Measurements from ENCODE around the gene PLEKHG5. TPM values are rescaled to one million over a fixed set of nuclear protein-coding genes. Genes with fewer than 3 reads are reported as not detected.

PLEKHG5 gene
- polyA plus RNA-seq, 3 donors = 0.03 TPM; not detected in 2

DNA sequence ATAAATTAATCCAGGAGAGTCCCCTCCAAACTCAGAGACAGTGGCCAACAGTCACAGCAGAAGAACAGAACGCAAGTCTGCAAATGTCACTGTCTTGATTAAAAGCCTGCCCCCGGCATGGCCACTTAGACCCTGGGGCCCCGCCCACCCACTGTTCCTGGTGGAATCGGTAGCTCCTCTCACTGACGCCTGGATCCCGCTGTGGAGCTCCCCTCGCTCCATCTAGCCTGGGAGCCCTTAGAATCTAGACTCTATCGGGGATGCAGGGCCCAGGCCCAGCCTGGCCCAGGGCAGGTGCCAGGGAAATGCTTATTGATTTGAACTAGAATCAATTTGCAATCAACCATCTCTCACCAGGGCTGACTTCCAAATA lies 21.4 kb upstream of the PLEKHG5 start:
- H3K9me3 ChIP-seq (replicated peaks in 1 of 2; ENCODE audit: control insufficient read depth in 1 of 2, insufficient read depth in 1 of 2, low read length in 2 of 2) = no peaks in the 10 kb centered on the region
- no peak for DNase-seq

DNA sequence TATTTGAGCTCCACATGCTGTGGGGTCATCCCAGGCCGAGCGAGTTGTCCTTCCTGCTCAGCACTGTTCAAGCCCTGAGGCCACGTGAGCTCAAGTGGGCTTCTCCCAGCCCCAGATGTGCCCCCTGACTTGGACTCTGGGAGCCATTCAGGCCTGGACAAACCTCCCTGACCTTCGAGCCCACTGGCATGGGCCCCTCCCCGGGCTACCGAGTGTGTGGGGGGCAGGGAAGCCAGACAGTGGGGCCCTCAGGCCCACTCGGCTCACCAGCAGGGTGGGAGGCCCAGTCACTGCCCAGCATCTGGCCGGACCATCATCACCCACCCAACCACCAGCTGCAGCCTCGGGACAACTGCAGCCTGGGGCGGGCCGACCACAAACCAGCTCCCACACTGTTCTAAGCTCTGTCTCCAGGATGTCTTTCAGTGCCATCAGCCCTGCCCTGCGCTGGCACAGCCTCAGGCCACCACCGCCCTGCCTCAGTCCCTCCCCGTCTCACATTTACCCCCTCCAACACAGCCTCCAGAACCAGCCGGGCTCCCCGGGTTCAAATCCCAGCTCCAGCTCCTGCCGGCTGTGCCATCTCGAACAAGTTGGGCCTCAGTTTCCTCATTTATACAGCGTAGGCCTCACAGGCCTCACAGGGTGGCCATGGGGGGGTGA lies 20.9 kb upstream of the PLEKHG5 start:
- intact Hi-C loops (cut with micrococcal nuclease) = no loop called here
- H3K27me3 Mint-ChIP-seq (ENCODE audit: low read depth in 3 of 3) = peaks cover 1 to 5% (median 5%) of the 10 kb centered on the region in 3 donors
- no peaks in the 10 kb centered on the region for H3K79me2 ChIP-seq (ENCODE audit: insufficient read depth, low read length)
- H3K4me1 Mint-ChIP-seq = peaks cover 2% of the 10 kb centered on the region
- H3K36me3 ChIP-seq (replicated peaks in 1 of 2; ENCODE audit: control insufficient read depth in 1 of 2, insufficient read depth in 2 of 2, low read length in 2 of 2) = no peaks in the 10 kb centered on the region
- no peak overlapping the region for H3K4me3 Mint-ChIP-seq
- H3K36me3 Mint-ChIP-seq = no peaks in the 10 kb centered on the region
- peaks cover 0 to 3% of the 10 kb centered on the region in 2 donors for H3K4me1 ChIP-seq (ENCODE audit: control insufficient read depth in 1 of 2, insufficient read depth in 2 of 2, low read length in 2 of 2)
- H3K4me2 ChIP-seq (replicated peaks; ENCODE audit: extremely low read depth, low read length, poor library complexity, severe bottlenecking) = no peak overlapping the region
- no peaks in the 10 kb centered on the region for H4K20me1 ChIP-seq (ENCODE audit: insufficient read depth, low read length)
- no peaks in the 10 kb centered on the region for H3K27me3 ChIP-seq (ENCODE audit: control insufficient read depth in 2 of 2, insufficient read depth in 2 of 2, low read length in 2 of 2)
- no peak overlapping the region for H3K9ac ChIP-seq (ENCODE audit: insufficient read depth, low read length, poor library complexity, severe bottlenecking)
- no peak overlapping the region for H2AFZ ChIP-seq (ENCODE audit: insufficient read depth, low read depth, low read length, poor library complexity, severe bottlenecking)
- H3K9me3 Mint-ChIP-seq = no peaks in the 10 kb centered on the region
- no peak for DNase-seq
- no peaks in the 10 kb centered on the region for H3K9me3 ChIP-seq (replicated peaks in 1 of 2; ENCODE audit: control insufficient read depth in 1 of 2, insufficient read depth in 1 of 2, low read length in 2 of 2)
- H3K27ac ChIP-seq (ENCODE audit: low read depth in 1 of 2, low read length in 2 of 2) = no peak overlapping the region
- TF ChIP-seq, protein P1, sequence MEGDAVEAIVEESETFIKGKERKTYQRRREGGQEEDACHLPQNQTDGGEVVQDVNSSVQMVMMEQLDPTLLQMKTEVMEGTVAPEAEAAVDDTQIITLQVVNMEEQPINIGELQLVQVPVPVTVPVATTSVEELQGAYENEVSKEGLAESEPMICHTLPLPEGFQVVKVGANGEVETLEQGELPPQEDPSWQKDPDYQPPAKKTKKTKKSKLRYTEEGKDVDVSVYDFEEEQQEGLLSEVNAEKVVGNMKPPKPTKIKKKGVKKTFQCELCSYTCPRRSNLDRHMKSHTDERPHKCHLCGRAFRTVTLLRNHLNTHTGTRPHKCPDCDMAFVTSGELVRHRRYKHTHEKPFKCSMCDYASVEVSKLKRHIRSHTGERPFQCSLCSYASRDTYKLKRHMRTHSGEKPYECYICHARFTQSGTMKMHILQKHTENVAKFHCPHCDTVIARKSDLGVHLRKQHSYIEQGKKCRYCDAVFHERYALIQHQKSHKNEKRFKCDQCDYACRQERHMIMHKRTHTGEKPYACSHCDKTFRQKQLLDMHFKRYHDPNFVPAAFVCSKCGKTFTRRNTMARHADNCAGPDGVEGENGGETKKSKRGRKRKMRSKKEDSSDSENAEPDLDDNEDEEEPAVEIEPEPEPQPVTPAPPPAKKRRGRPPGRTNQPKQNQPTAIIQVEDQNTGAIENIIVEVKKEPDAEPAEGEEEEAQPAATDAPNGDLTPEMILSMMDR (IDR thresholded peaks at IDR 0.05) = no peak
- no peak overlapping the region for H3K27ac Mint-ChIP-seq
- H3K4me3 ChIP-seq (replicated peaks in 1 of 3; ENCODE audit: low read depth in 2 of 3, low read length in 3 of 3) = no peak overlapping the region
- WGBS (ENCODE audit: insufficient coverage) = 93% methylated on average over 14 of the region's 19 CpGs

More for the DNA sequence above, 21.4 kb upstream of the PLEKHG5 start:
- no peak overlapping the region for H2AFZ ChIP-seq (ENCODE audit: insufficient read depth, low read depth, low read length, poor library complexity, severe bottlenecking)
- Mint-ChIP-seq H3K27me3 (ENCODE audit: low read depth in 3 of 3) (peaks cover 1 to 5% (median 5%) of the 10 kb centered on the region in 3 donors), H3K4me1 (peaks cover 2% of the 10 kb centered on the region), H3K4me3 (no peak overlapping the region), H3K9me3 (no peaks in the 10 kb centered on the region), H3K36me3 (no peaks in the 10 kb centered on the region), H3K27ac (no peak overlapping the region)
- H3K4me1 ChIP-seq (ENCODE audit: control insufficient read depth in 1 of 2, insufficient read depth in 2 of 2, low read length in 2 of 2) = peaks cover 0 to 3% of the 10 kb centered on the region in 2 donors
- H3K27ac ChIP-seq (ENCODE audit: low read depth in 1 of 2, low read length in 2 of 2) = no peak overlapping the region
- 97% methylated on average over 6 of the region's 8 CpGs for WGBS (ENCODE audit: insufficient coverage)
- TF ChIP-seq, protein P1 (IDR thresholded peaks at IDR 0.05) = no peak
- no peaks in the 10 kb centered on the region for H3K27me3 ChIP-seq (ENCODE audit: control insufficient read depth in 2 of 2, insufficient read depth in 2 of 2, low read length in 2 of 2)
- no peak overlapping the region for H3K4me2 ChIP-seq (replicated peaks; ENCODE audit: extremely low read depth, low read length, poor library complexity, severe bottlenecking)
- no peaks in the 10 kb centered on the region for H3K79me2 ChIP-seq (ENCODE audit: insufficient read depth, low read length)
- no peak overlapping the region for H3K9ac ChIP-seq (ENCODE audit: insufficient read depth, low read length, poor library complexity, severe bottlenecking)
- no peaks in the 10 kb centered on the region for H4K20me1 ChIP-seq (ENCODE audit: insufficient read depth, low read length)
- no peak overlapping the region for H3K4me3 ChIP-seq (replicated peaks in 1 of 3; ENCODE audit: low read depth in 2 of 3, low read length in 3 of 3)
- H3K36me3 ChIP-seq (replicated peaks in 1 of 2; ENCODE audit: control insufficient read depth in 1 of 2, insufficient read depth in 2 of 2, low read length in 2 of 2) = no peaks in the 10 kb centered on the region
- intact Hi-C loops (cut with micrococcal nuclease) = no loop called here

All from CD14-positive monocyte (primary cell).